Measurements from ENCODE around the gene KLF7. TPM values are rescaled to one million over a fixed set of nuclear protein-coding genes. Genes with fewer than 3 reads are reported as not detected.

Gene KLF7
- total RNA-seq, 1 experiment from 2014 or later = 17.1 TPM

DNA sequence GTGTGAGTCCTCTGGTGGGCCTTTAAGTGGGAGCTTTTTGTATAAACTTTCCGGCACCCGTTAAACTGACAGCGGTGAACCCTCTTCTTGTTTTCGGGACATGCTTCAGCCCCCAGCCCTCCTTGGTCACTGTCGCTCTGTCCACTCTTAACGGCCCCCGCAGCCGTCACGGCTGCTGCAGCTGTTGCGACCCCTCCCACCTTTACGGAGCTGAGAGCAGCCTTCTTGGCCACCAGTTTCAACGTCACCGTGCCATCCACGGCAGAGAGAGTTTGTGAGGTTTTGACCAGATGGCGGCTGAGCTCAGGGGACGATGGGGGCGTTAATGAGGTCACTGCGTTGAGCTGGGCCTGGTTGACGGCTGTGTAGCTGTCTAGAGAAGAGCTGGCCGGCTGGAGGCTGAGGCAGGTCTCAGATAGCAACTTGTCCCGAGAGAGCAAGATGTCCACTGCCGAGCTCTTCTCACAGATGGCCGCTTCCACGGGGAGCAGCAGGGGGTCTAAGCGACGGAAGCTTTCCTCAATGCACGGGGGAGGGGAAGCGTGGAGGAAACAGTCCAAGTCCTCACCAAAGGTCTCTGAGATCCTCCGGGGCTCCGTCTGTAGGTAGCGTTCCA is 41.9 kb downstream of the KLF7 start:
- H3K36me3 ChIP-seq (ENCODE audit: control insufficient read depth, insufficient read depth, low read length) = no peaks in the 10 kb centered on the region
- H3K9me3 ChIP-seq (ENCODE audit: control insufficient read depth, insufficient read depth, low read depth, low read length) = no peaks in the 10 kb centered on the region
- no peak overlapping the region for H3K4me3 ChIP-seq (ENCODE audit: low read depth in 2 of 2, low read length in 2 of 2)
- in situ Hi-C loops (cut with HindIII; ENCODE audit: low pct_unique_long_range_greater_than_20kb, low sequenced_read_pairs) (no loop called here), intact Hi-C loops (cut with micrococcal nuclease; ENCODE audit: unreplicated experiment) (no loop called here)
- no peak overlapping the region for H3K27ac ChIP-seq (ENCODE audit: low read length)
- POLR2A ChIA-PET = no interaction called here
- DNase-seq (ENCODE audit: low read depth, low spot score) (no peak), ATAC-seq (no peak)
- no peak for TF ChIP-seq SIN3A (IDR thresholded peaks at IDR 0.05; ENCODE audit: borderline replicate concordance, insufficient read depth, low read depth, low read length)
- TF ChIP-seq, protein P1, sequence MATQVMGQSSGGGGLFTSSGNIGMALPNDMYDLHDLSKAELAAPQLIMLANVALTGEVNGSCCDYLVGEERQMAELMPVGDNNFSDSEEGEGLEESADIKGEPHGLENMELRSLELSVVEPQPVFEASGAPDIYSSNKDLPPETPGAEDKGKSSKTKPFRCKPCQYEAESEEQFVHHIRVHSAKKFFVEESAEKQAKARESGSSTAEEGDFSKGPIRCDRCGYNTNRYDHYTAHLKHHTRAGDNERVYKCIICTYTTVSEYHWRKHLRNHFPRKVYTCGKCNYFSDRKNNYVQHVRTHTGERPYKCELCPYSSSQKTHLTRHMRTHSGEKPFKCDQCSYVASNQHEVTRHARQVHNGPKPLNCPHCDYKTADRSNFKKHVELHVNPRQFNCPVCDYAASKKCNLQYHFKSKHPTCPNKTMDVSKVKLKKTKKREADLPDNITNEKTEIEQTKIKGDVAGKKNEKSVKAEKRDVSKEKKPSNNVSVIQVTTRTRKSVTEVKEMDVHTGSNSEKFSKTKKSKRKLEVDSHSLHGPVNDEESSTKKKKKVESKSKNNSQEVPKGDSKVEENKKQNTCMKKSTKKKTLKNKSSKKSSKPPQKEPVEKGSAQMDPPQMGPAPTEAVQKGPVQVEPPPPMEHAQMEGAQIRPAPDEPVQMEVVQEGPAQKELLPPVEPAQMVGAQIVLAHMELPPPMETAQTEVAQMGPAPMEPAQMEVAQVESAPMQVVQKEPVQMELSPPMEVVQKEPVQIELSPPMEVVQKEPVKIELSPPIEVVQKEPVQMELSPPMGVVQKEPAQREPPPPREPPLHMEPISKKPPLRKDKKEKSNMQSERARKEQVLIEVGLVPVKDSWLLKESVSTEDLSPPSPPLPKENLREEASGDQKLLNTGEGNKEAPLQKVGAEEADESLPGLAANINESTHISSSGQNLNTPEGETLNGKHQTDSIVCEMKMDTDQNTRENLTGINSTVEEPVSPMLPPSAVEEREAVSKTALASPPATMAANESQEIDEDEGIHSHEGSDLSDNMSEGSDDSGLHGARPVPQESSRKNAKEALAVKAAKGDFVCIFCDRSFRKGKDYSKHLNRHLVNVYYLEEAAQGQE (IDR thresholded peaks at IDR 0.05; ENCODE audit: insufficient read depth in 1 of 2, low read depth in 2 of 2, low read length in 1 of 2) = no peak
- no TSS peak for BruUV-seq (replicated peaks)
- no peaks in the 10 kb centered on the region for H3K4me1 ChIP-seq (ENCODE audit: control insufficient read depth, insufficient read depth, low read length)
- CTCF ChIA-PET = no interaction called here
- no peaks in the 10 kb centered on the region for H3K27me3 ChIP-seq (ENCODE audit: control insufficient read depth, insufficient read depth, low read length)

DNA sequence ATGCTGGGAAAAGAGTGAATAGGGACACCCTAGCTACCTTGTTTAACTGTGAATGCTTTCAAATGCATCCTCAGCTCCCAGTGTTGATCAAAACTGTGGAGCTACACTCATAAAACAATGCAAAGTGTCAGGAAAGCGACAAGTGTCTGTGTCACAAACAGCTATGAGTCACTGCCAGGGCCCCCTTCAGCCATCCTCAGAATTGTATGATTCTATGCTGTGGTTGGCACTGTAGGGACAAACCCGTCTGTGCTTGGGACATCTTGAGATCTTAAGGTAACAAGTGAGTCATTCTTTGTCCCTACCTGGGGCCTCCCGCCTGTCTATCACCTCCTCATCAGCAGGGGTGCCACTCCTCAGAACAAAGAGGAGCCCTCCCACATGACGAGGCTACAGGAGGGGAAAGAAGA is 42.4 kb downstream of the KLF7 start:
- H3K27me3 ChIP-seq (ENCODE audit: control insufficient read depth, insufficient read depth, low read length) = no peaks in the 10 kb centered on the region
- intact Hi-C loops (cut with micrococcal nuclease; ENCODE audit: unreplicated experiment) (no loop called here), in situ Hi-C loops (cut with HindIII; ENCODE audit: low pct_unique_long_range_greater_than_20kb, low sequenced_read_pairs) (no loop called here)
- CTCF ChIA-PET = interaction anchor here (0.6 kb wide), 1 partner anchor 16 kb away, joined by 5 read pairs; no protein-coding TSS in a partner anchor
- no TSS peak for BruUV-seq (replicated peaks)
- POLR2A ChIA-PET = interaction anchor here (0.8 kb wide), 1 partner anchor 16 kb away, joined by 5 read pairs; no protein-coding TSS in a partner anchor
- TF ChIP-seq TCF7L2 (IDR thresholded peaks at IDR 0.05; ENCODE audit: low read depth, low read length) = no peak
- TF ChIP-seq, protein P2, sequence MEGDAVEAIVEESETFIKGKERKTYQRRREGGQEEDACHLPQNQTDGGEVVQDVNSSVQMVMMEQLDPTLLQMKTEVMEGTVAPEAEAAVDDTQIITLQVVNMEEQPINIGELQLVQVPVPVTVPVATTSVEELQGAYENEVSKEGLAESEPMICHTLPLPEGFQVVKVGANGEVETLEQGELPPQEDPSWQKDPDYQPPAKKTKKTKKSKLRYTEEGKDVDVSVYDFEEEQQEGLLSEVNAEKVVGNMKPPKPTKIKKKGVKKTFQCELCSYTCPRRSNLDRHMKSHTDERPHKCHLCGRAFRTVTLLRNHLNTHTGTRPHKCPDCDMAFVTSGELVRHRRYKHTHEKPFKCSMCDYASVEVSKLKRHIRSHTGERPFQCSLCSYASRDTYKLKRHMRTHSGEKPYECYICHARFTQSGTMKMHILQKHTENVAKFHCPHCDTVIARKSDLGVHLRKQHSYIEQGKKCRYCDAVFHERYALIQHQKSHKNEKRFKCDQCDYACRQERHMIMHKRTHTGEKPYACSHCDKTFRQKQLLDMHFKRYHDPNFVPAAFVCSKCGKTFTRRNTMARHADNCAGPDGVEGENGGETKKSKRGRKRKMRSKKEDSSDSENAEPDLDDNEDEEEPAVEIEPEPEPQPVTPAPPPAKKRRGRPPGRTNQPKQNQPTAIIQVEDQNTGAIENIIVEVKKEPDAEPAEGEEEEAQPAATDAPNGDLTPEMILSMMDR (IDR thresholded peaks at IDR 0.05) = no peak
- TF ChIP-seq, protein P1 (IDR thresholded peaks at IDR 0.05; ENCODE audit: insufficient read depth in 1 of 2, low read depth in 2 of 2, low read length in 1 of 2) = no peak
- no peak for TF ChIP-seq SIN3A (IDR thresholded peaks at IDR 0.05; ENCODE audit: borderline replicate concordance, insufficient read depth, low read depth, low read length)
- TF ChIP-seq POLR2AphosphoS5 (IDR thresholded peaks at IDR 0.05; ENCODE audit: low read depth, low read length) = no peak
- no peak overlapping the region for H3K4me3 ChIP-seq (ENCODE audit: low read depth in 2 of 2, low read length in 2 of 2)
- ATAC-seq (no peak), DNase-seq (ENCODE audit: low read depth, low spot score) (no peak)
- H3K9me3 ChIP-seq (ENCODE audit: control insufficient read depth, insufficient read depth, low read depth, low read length) = no peaks in the 10 kb centered on the region
- no peak overlapping the region for H3K27ac ChIP-seq (ENCODE audit: low read length)
- no peaks in the 10 kb centered on the region for H3K36me3 ChIP-seq (ENCODE audit: control insufficient read depth, insufficient read depth, low read length)
- no peaks in the 10 kb centered on the region for H3K4me1 ChIP-seq (ENCODE audit: control insufficient read depth, insufficient read depth, low read length)
